SJCRH30 (cell line): ENCODE data around the gene FFAR1. TPM values are rescaled to one million over a fixed set of nuclear protein-coding genes. Genes with fewer than 3 reads are reported as not detected.
A peak's percentile ranks its signal among the peaks of the same experiment; 100 is the strongest.

Experiments
- DNase-seq, 2 experiments: peaks; one replicate each; pipeline ENCODE4 v3.0.0-alpha.2; 2015 to 2020
- H3K27ac ChIP-seq: fragments of 250-450 bp; sonication (Bioruptor Pico); 2 replicates; pipeline ENCODE4 v1.5.1; 2020; ENCODE audit warnings: mild to moderate bottlenecking, moderate library complexity
- H3K27me3 ChIP-seq: fragments of 250-450 bp; sonication (Bioruptor Pico); 2 replicates; pipeline ENCODE4 v1.5.1; 2020; ENCODE audit warnings: mild to moderate bottlenecking, moderate library complexity
- H3K36me3 ChIP-seq: fragments of 250-450 bp; sonication (Bioruptor Pico); 2 replicates; pipeline ENCODE4 v1.5.1; 2020; ENCODE audit warnings: mild to moderate bottlenecking, moderate library complexity
- H3K4me1 ChIP-seq: fragments of 250-450 bp; sonication (Bioruptor Pico); 2 replicates; pipeline ENCODE4 v1.5.1; 2020; ENCODE audit warnings: mild to moderate bottlenecking, moderate library complexity
- H3K4me3 ChIP-seq: fragments of 250-450 bp; sonication (Bioruptor Pico); 2 replicates; pipeline ENCODE4 v1.5.1; 2020; ENCODE audit warnings: mild to moderate bottlenecking, moderate library complexity
- H3K9me3 ChIP-seq: fragments of 250-450 bp; sonication (Bioruptor Pico); replicated peaks from 2 replicates; pipeline ENCODE4 v1.5.1; 2020; ENCODE audit warnings: mild to moderate bottlenecking, moderate library complexity
- total RNA-seq: library from RNA; depleted of rRNA; stranded (reverse); fragments of >200 nt; shearing (Covaris generic); gene quantifications from 2 replicates; pipeline ENCODE4 v1.2.3, GENCODE V29; 2014

Gene FFAR1
- total RNA-seq, 1 experiment from 2014 or later, result not detected

DNA sequence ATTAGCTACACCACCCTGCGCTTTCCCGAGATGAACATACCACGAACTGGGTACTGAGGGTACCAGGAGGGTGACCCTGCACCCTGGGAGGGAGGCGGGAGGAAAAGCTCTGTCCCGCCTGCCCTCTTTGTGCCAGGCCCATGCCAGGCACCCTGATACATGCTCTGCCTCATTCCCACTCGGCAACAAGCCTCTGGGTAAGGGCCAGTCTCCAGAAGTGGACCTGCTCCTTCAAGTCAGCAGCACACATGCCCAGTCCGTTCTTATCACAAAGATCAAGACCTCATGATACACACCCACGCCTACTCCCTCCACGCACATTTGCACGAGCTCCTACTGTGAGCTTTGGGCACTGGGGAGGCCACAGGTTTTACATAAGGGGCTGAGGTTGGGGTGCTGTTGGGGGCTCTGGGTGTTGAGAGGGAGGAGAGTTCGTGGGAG, 2.0 kb upstream of the FFAR1 start:
- Histone ChIP-seq H3K27me3 (no peaks in the 10 kb centered on the region), H3K9me3 (no peaks in the 10 kb centered on the region), H3K36me3 (no peaks in the 10 kb centered on the region), H3K4me1 (no peaks in the 10 kb centered on the region), H3K4me3 (no peak overlapping the region), H3K27ac (no peak overlapping the region)
- DNase-seq, result no peak

DNA sequence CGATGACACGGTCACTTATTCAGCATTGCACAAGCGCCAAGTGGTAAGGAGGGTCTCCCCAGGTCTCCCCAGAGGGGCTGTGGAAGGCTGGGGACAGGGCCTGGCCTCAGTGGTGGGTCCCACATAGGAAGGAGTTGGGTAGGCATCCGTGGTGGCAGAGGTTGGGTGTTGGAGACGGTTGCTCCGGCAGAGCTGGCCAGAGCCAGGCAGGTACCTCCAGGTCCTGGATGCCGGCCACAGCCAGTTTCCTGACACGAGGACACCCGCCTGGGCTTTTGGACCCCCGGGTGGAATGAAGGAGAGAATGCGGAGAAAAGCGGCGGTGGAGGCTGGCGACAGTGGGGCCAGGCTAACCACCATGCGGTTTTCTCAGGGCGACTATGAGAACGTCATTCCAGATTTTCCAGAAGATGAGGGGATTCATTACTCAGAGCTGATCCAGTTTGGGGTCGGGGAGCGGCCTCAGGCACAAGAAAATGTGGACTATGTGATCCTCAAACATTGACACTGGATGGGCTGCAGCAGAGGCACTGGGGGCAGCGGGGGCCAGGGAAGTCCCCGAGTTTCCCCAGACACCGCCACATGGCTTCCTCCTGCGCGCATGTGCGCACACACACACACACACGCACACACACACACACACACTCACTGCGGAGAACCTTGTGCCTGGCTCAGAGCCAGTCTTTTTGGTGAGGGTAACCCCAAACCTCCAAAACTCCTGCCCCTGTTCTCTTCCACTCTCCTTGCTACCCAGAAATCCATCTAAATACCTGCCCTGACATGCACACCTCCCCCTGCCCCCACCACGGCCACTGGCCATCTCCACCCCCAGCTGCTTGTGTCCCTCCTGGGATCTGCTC, 1.3 kb upstream of the FFAR1 start:
- no peaks in the 10 kb centered on the region for H3K36me3 ChIP-seq
- H3K4me1 ChIP-seq, result no peaks in the 10 kb centered on the region
- no peaks in the 10 kb centered on the region for H3K27me3 ChIP-seq
- no peaks in the 10 kb centered on the region for H3K9me3 ChIP-seq
- H3K4me3 ChIP-seq, result no peak overlapping the region
- H3K27ac ChIP-seq, result no peak overlapping the region
- no peak for DNase-seq

DNA sequence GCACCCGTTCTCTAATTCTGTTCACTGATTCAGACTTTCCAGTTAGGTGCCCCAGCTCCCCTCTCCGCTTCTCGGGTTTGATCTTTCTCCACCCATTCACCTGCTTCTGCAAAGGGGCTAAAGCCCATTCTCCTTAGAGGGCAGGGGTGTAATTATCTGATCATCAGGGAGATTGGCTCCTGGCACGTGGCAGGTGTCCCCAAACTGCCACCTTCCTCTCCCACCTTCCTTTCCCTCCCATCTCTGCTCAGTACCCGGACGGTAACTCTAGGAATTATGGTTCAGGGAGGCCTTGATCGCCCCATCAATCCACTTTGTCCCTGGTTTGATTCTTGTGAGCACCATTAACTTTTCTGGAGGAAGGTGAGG, 212 bp downstream of the FFAR1 start:
- Histone ChIP-seq H3K4me3 (no peak overlapping the region), H3K27ac (no peak overlapping the region), H3K27me3 (no peaks in the 10 kb centered on the region), H3K9me3 (no peaks in the 10 kb centered on the region), H3K36me3 (no peaks in the 10 kb centered on the region), H3K4me1 (no peaks in the 10 kb centered on the region)
- no peak for DNase-seq

- H3K36me3 ChIP-seq, result no peaks in the 10 kb centered on the region
- DNase-seq, result peak; percentile 19 to 46
Observed at GRCh38 chr19:35348911-35349611, 1.4 kb downstream of the FFAR1 start.

GRCh38 chr19:35349614-35350521, 2.2 kb downstream of the FFAR1 start:
- Histone ChIP-seq H3K27me3 (no peaks in the 10 kb centered on the region), H3K4me1 (no peaks in the 10 kb centered on the region), H3K9me3 (no peaks in the 10 kb centered on the region), H3K4me3 (no peak overlapping the region), H3K27ac (no peak overlapping the region), H3K36me3 (no peaks in the 10 kb centered on the region)
- DNase-seq, result no peak

More at GRCh38 chr19:35348911-35349611, 1.4 kb downstream of the FFAR1 start:
- Histone ChIP-seq H3K4me1 (no peaks in the 10 kb centered on the region), H3K4me3 (no peak overlapping the region), H3K9me3 (no peaks in the 10 kb centered on the region), H3K27ac (no peak overlapping the region), H3K27me3 (no peaks in the 10 kb centered on the region)

DNA sequence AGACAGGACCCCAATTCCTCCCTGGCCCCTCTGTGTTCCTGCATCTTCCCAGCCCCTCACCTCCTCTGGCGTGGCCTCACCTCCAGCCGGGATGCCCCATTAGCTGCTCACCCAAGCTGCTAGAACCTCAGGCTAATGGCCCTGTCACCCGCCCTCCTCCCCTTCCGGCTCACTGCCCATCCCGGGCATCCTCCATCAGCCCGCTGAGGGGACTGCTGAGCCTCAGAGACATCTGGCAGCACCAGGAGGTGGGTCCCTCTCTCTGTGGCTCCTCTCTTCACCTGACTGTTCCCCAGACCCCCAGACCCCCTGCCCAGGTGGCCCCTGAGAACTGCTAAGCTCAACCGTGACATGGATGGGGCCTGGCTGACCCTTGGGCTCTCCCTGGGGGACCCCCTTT, 2.9 kb downstream of the FFAR1 start:
- no peaks in the 10 kb centered on the region for H3K9me3 ChIP-seq
- no peak for DNase-seq

DNA sequence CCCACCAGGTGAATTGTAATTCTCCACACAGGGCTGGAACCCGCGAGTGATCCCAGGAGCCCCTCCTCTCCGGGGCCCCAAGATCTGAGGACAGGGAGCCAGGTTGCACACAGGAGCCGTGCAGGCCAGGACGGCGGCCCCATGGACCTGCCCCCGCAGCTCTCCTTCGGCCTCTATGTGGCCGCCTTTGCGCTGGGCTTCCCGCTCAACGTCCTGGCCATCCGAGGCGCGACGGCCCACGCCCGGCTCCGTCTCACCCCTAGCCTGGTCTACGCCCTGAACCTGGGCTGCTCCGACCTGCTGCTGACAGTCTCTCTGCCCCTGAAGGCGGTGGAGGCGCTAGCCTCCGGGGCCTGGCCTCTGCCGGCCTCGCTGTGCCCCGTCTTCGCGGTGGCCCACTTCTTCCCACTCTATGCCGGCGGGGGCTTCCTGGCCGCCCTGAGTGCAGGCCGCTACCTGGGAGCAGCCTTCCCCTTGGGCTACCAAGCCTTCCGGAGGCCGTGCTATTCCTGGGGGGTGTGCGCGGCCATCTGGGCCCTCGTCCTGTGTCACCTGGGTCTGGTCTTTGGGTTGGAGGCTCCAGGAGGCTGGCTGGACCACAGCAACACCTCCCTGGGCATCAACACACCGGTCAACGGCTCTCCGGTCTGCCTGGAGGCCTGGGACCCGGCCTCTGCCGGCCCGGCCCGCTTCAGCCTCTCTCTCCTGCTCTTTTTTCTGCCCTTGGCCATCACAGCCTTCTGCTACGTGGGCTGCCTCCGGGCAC, 3.9 kb downstream of the FFAR1 start:
- no peak for DNase-seq
- Histone ChIP-seq H3K27ac (no peak overlapping the region), H3K9me3 (no peaks in the 10 kb centered on the region), H3K4me1 (no peaks in the 10 kb centered on the region), H3K27me3 (no peaks in the 10 kb centered on the region), H3K4me3 (no peak overlapping the region), H3K36me3 (no peaks in the 10 kb centered on the region)

More for the DNA sequence above, 2.9 kb downstream of the FFAR1 start:
- Histone ChIP-seq H3K27me3 (no peaks in the 10 kb centered on the region), H3K36me3 (no peaks in the 10 kb centered on the region), H3K4me1 (no peaks in the 10 kb centered on the region), H3K27ac (no peak overlapping the region), H3K4me3 (no peak overlapping the region)

GRCh38 chr19:35352177-35352447, 4.4 kb downstream of the FFAR1 start:
- Histone ChIP-seq H3K9me3 (no peaks in the 10 kb centered on the region), H3K27me3 (peaks cover under 1% of the 10 kb centered on the region; the same call in 1 of the 2 replicates), H3K27ac (no peak overlapping the region), H3K4me1 (no peaks in the 10 kb centered on the region), H3K4me3 (no peak overlapping the region), H3K36me3 (no peaks in the 10 kb centered on the region)
- DNase-seq, result no peak

DNA sequence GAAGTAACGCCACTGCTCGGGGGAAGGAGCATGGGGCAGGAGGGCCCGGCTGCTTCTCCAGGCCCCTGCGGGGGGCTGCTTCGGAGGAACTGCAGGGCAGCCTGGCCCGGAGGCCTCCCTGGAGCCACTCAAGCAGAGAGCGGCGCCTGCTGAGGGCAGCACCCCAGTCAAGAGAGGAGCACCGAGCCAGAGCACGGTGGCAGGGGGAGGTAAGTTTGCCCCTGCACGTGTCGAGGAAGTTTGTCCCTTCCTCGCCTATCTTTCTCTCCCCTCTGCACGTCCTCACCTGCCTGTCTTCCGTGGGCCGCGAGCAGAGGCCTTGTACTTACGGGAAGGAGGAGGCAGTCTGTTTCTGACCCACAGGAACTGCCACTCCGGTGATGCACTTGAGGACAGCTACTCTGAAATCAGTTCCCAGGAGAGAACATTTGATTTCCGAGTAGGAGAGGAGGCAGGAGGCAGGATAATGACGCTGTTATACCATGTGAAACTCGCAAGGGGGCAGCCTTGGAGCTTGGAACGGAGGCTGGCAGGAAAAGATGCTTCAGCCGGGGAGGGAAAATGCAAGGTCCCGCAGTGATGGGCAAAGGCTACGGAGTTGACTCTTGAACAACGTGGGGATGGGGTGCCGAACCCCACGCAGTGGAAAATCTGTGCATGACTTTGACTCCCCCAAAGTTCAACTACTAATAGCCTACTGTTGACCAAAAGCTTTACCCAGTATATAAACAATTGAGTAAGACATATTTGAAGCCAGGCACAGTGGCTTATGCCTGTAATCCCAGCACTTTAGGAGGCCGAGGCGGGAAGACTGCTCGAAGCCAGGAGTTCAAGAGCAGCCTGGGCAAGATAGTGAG, 5.0 kb downstream of the FFAR1 start:
- peak; percentile 63 to 86 for DNase-seq
- Histone ChIP-seq H3K36me3 (no peaks in the 10 kb centered on the region), H3K9me3 (no peaks in the 10 kb centered on the region), H3K27ac (no peak overlapping the region), H3K27me3 (peaks cover 6% of the 10 kb centered on the region; the same call in 1 of the 2 replicates), H3K4me1 (no peaks in the 10 kb centered on the region), H3K4me3 (no peak overlapping the region)

DNA sequence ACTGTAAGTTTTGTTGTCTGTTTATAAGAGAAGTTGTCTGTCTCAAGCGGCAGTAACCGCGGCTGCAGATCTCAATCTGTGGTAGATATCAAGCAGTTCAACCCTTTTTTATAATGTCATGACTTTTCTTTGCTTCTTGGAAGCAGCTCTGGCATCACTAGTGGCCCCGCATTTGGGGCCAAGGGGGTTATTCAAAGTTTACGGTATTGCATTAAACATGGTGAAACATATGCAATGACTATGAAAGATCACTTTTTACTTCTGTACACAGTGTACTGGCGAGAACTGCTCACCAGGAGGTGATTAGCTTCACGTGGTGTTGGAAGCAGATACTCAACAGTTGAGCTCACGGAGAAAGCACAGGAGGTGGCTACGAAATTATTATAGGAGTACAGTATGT, 5.9 kb downstream of the FFAR1 start:
- H3K27ac ChIP-seq, result no peak overlapping the region
- no peaks in the 10 kb centered on the region for H3K36me3 ChIP-seq
- no peaks in the 10 kb centered on the region for H3K4me1 ChIP-seq
- peaks cover 11% of the 10 kb centered on the region; the same call in 1 of the 2 replicates for H3K27me3 ChIP-seq
- no peaks in the 10 kb centered on the region for H3K9me3 ChIP-seq
- DNase-seq, result no peak
- no peak overlapping the region for H3K4me3 ChIP-seq

GRCh38 chr19:35354898-35355297, 7.2 kb downstream of the FFAR1 start:
- Histone ChIP-seq H3K4me3 (no peak overlapping the region), H3K9me3 (no peaks in the 10 kb centered on the region), H3K36me3 (no peaks in the 10 kb centered on the region), H3K27ac (no peak overlapping the region), H3K4me1 (no peaks in the 10 kb centered on the region), H3K27me3 (peaks cover 11% of the 10 kb centered on the region; the same call in 1 of the 2 replicates)
- no peak for DNase-seq

DNA sequence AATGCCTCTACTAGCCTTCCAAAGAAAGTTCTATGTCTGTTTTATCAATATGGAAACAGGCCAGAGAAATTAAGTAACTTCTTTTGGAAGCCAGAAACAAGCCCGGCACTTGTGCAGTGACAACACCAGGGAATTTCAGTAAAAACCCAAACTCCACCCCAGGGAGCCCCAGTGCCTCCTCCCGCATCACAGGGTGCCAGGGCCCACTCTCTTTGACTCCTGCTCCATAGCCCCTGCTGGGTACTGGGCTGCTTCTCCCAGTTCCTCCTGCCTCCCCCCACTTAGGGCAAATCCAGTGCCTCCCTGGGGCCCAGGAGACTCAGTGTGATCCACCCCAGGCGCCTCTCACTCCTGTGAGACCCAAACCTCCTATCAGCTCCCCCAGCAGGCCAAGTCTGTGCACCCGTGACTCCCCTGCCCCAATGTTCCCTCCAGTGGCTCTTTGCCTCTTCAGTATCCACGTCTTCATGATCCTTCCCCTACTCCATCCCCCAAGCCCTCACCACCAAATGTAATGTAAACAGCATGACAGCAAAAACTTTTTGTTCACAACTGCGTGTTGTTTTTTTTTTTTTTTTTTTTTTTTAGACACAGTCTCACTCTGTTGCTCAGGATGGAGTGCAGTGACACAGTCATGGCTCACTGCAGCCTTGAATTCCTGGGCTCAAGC, 8.2 kb downstream of the FFAR1 start:
- Histone ChIP-seq H3K27me3 (peaks cover 11% of the 10 kb centered on the region; the same call in 1 of the 2 replicates), H3K9me3 (no peaks in the 10 kb centered on the region), H3K4me3 (no peak overlapping the region), H3K27ac (no peak overlapping the region), H3K36me3 (no peaks in the 10 kb centered on the region), H3K4me1 (no peaks in the 10 kb centered on the region)
- DNase-seq, result no peak
